ENCODE measurements around the gene OTOR. TPM values are rescaled to one million over a fixed set of nuclear protein-coding genes. Genes with fewer than 3 reads are reported as not detected.

Gene OTOR
- total RNA-seq, 1 donor from 2014 or later, result not detected

Other genes starting within 250 kb of the OTOR start
- 19.7 TPM for gene KIF16B, start 174.9 kb upstream of the OTOR start, total RNA-seq
- gene SNRPB2, start 18.3 kb upstream of the OTOR start, total RNA-seq, result 27.7 TPM